Upper lobe of left lung (tissue), 6 donors: ENCODE results near the gene HMGN1. TPM values are rescaled to one million over a fixed set of nuclear protein-coding genes. Genes with fewer than 3 reads are reported as not detected.

Experiments used
- ATAC-seq, 2 donors: fragments of 200-7000 bp; cut with Tn5 transposase; one replicate each; pipeline ENCODE4 v1.9.1; 2022; ENCODE audit warnings: mild to moderate bottlenecking in 2 of 2, moderate library complexity in 2 of 2; ENCODE audit not compliant: low FRiP score in 2 of 2
- DNase-seq, 2 donors: peaks; one replicate each; pipeline ENCODE4 v3.0.0-alpha.2; 2019 to 2020
- H3K27ac ChIP-seq, 4 donors: fragments of 200-600 bp; sonication (generic); one replicate each; pipeline ENCODE4 v1.5.1; 2016 to 2019
- H3K27me3 ChIP-seq, 4 donors: fragments of 200-600 bp; sonication (generic); one replicate each; pipeline ENCODE4 v1.5.1; 2017 to 2019
- H3K36me3 ChIP-seq, 4 donors: fragments of 200-600 bp; sonication (generic); one replicate each; pipeline ENCODE4 v1.5.1; 2016 to 2019
- H3K4me1 ChIP-seq, 4 donors: fragments of 200-600 bp; sonication (generic); one replicate each; pipeline ENCODE4 v1.5.1; 2018 to 2019
- H3K4me3 ChIP-seq, 4 donors: fragments of 200-600 bp; sonication (generic); one replicate each; pipeline ENCODE4 v1.5.1; 2017 to 2019; ENCODE audit warnings: mild to moderate bottlenecking in 2 of 4, moderate library complexity in 1 of 4
- H3K9me3 ChIP-seq, 4 donors: fragments of 200-600 bp; sonication (generic); one replicate each; pipeline ENCODE4 v1.5.1; 2018 to 2019
- CTCF ChIP-seq, 6 experiments: fragments of 450-650 bp in 4 of 6; fragments of 200-600 bp in 2 of 6; sonication (generic) in 2 of 6; IDR thresholded peaks; one replicate each; pipeline ENCODE4 v1.5.1; 2016 to 2019; ENCODE audit warnings: antibody characterized with exemption in 6 of 6
- EP300 ChIP-seq, 4 donors: sonication (generic); formaldehyde crosslinking; IDR thresholded peaks; one replicate each; pipeline ENCODE4 v1.5.1; 2017; ENCODE audit warnings: antibody characterized with exemption in 4 of 4, control low read depth in 2 of 4
- POLR2A ChIP-seq, 4 donors: fragments of 450-650 bp; IDR thresholded peaks; one replicate each; pipeline ENCODE4 v1.5.1; 2016 to 2017; ENCODE audit warnings: antibody characterized with exemption in 4 of 4, mild to moderate bottlenecking in 2 of 4
- POLR2AphosphoS5 ChIP-seq, 2 donors: sonication (generic); formaldehyde crosslinking; IDR thresholded peaks; one replicate each; pipeline ENCODE4 v1.5.1; 2017; ENCODE audit warnings: antibody characterized with exemption in 2 of 2
- WGBS, 2 donors: methylation state at CpG; one replicate each; pipeline ENCODE4 v1.1.5; 2017 to 2018; 5-methylcytosine and 5-hydroxymethylcytosine counted together
- total RNA-seq, 6 donors: library from RNA; depleted of rRNA in 4 of 6; stranded (reverse); fragments of >200 nt in 4 of 6; gene quantifications; one replicate each; pipeline versions ENCODE4 v1.1.0 to v1.2.1, GENCODE V29; 2016 to 2021
- donor health status: DM: no; HTN: no; CAD: no; lungs with moderate emphysema.
- donor health status: DM: no; HTN: yes; CAD: no; lungs with severe emphysema.

The HMGN1 gene
- total RNA-seq, 6 donors from 2014 or later: 80.7 to 164 (median 115) TPM

DNA sequence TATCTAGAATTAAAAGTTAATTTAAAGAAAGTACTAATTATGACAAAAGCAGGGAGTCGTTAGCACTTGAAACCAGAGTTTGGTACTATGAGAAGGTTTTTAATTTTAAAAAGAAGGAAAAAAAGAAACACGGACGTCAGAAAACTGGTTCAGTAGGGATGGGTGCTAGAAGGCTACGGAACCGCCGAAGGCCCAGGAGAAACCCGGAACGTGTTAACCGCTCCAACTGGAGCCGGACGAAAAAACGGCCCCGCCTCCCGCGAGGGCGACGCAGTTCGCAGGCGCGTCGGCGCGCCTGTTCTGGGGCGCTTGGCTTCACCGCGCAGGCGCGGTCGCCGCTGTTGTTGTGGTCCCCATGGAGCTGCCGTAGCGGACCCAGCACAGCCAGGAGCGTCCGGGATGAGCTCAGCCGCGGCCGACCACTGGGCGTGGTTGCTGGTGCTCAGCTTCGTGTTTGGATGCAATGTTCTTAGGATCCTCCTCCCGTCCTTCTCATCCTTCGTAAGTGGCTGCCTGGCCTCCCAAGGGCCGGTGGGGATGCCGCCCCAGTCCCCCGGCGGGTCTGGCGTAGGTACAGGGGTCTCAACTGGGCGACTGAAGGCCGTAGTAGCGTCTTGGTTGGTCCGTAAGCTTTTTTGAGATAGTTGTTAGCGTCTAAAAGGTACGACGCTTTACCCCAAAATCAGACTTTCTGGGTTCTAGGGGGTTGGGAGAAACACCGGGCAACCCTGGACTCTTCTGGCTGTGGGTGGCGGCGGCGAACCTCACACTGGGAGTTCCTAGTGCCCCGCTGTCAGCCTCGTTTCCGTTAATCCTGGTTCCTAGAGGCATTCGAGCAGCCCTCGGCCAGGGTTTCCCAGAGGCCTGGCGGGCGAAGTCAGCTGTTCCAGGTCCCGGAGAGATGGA is 31.4 kb upstream of the HMGN1 start:
- Histone ChIP-seq H3K4me3 (peak overlapping the region; percentile 72 to 86 (median 76)), H3K4me1 (peaks cover 7 to 17% (median 11%) of the 10 kb centered on the region in 4 donors), H3K27me3 (no peaks in the 10 kb centered on the region), H3K9me3 (no peaks in the 10 kb centered on the region), H3K36me3 (no peaks in the 10 kb centered on the region), H3K27ac (peak overlapping the region; percentile 81 to 96 (median 88))
- 0 to 2% methylated on average over 25 to 63 of the region's 65 CpGs for WGBS, 2 donors
- TF ChIP-seq POLR2A (IDR thresholded peaks at IDR 0.05): peak in 3 of 4 donors; percentile 72 to 77 (median 73)
- peak; percentile 70 to 91 for TF ChIP-seq POLR2AphosphoS5 (IDR thresholded peaks at IDR 0.05)
- TF ChIP-seq EP300 (IDR thresholded peaks at IDR 0.05): no peak
- TF ChIP-seq CTCF (IDR thresholded peaks at IDR 0.05): no peak
- peak; percentile 98 to 99 for ATAC-seq
- peak; percentile 97 to 100 for DNase-seq

DNA sequence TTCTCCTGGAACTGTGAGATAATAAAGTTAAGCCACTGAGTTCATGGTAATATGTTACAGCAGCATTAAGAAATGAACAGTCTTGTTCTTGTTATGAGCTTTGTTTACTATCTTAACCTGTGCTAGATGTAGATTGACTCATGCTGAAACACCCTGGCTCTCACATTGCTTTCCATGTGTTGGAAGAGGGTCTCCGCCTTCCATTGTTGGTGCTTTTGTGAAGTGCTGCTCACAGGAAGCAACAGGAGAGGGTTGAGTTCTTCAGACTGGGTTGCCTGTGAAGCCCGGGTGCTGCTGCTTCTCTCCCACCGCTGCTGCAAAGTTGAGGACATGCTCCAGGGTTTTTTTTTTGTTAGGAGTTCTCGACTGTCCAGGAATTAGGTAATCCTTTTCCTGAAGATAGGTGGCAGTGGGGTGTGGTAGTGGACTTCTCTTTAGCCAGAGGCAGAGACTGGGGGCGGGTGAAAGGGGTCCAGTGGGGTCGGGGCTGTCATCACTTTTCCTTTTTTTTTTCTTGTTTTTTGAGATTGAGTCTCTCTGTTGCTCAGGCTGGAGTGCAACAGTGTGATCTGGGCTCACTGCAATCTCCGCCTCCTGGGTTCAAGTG is 28.7 kb upstream of the HMGN1 start:
- Histone ChIP-seq H3K36me3 (no peaks in the 10 kb centered on the region), H3K27ac (no peak overlapping the region), H3K4me1 (peaks cover 7 to 20% (median 11%) of the 10 kb centered on the region in 4 donors), H3K9me3 (no peaks in the 10 kb centered on the region), H3K4me3 (no peak overlapping the region), H3K27me3 (no peaks in the 10 kb centered on the region)
- ATAC-seq (no peak), DNase-seq (no peak)
- WGBS, 2 donors: 58 to 59% methylated on average over 7 of the region's 7 CpGs
- TF ChIP-seq EP300 (IDR thresholded peaks at IDR 0.05) (no peak), POLR2AphosphoS5 (IDR thresholded peaks at IDR 0.05) (no peak), POLR2A (IDR thresholded peaks at IDR 0.05) (no peak), CTCF (IDR thresholded peaks at IDR 0.05) (no peak)

DNA sequence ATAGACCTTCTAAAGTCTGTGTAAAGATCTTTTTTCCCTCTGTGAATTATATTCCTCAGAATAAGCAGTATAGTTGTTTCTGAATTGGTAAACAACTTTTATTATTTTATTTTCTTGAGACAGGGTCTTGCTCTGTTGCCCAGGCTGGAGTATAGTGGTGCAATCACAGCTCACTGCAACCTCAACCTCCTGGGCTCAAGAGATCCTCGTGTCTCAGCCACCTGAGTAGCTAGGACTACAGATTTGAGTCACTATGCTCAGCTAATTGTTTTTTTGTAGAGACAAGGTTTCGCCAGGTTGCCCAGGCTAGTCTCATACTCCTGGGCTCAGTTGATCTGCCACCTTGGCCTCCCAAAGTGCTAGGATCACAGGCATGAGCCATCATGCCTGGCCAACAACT is 26.6 kb upstream of the HMGN1 start:
- TF ChIP-seq POLR2A (IDR thresholded peaks at IDR 0.05) (no peak), POLR2AphosphoS5 (IDR thresholded peaks at IDR 0.05) (no peak), EP300 (IDR thresholded peaks at IDR 0.05) (no peak), CTCF (IDR thresholded peaks at IDR 0.05) (no peak)
- no peaks in the 10 kb centered on the region for H3K27me3 ChIP-seq
- no peaks in the 10 kb centered on the region for H3K9me3 ChIP-seq
- DNase-seq (no peak), ATAC-seq (no peak)
- no peak overlapping the region for H3K27ac ChIP-seq
- H3K36me3 ChIP-seq: no peaks in the 10 kb centered on the region
- H3K4me1 ChIP-seq: peaks cover 0 to 12% (median 2%) of the 10 kb centered on the region in 4 donors
- no peak overlapping the region for H3K4me3 ChIP-seq
- WGBS, 2 donors: 85 to 86% methylated on average over 2 of the region's 2 CpGs

DNA sequence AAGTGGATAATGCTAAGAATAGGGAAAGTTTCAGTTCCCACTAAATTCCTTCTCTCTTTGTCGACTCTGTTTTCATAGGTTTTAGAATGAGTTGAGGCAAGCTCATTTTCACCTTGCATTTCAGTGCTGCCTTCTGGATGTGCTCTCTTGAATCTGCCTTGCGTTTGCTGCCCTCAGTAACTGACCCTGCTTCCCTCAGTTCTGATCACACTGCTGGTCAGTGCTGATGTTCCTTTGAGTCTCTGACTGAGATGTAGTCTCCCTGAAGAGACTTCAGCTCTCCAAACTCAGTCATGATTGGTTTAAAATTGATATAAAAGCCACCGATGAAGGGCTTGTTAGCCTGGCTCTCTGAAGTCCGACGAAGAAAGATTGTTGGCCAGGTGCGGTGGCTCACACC is 25.2 kb upstream of the HMGN1 start:
- Histone ChIP-seq H3K4me1 (peaks cover 0 to 7% (median 0%) of the 10 kb centered on the region in 4 donors), H3K36me3 (no peaks in the 10 kb centered on the region), H3K27ac (no peak overlapping the region), H3K27me3 (no peaks in the 10 kb centered on the region), H3K9me3 (no peaks in the 10 kb centered on the region), H3K4me3 (no peak overlapping the region)
- 80 to 83% methylated on average over 6 of the region's 6 CpGs for WGBS, 2 donors
- no peak for DNase-seq
- TF ChIP-seq POLR2A (IDR thresholded peaks at IDR 0.05): no peak
- TF ChIP-seq POLR2AphosphoS5 (IDR thresholded peaks at IDR 0.05): no peak
- TF ChIP-seq CTCF (IDR thresholded peaks at IDR 0.05): no peak
- no peak for TF ChIP-seq EP300 (IDR thresholded peaks at IDR 0.05)
- no peak for ATAC-seq
